ENCODE measurements around the gene CDH23.

DNA sequence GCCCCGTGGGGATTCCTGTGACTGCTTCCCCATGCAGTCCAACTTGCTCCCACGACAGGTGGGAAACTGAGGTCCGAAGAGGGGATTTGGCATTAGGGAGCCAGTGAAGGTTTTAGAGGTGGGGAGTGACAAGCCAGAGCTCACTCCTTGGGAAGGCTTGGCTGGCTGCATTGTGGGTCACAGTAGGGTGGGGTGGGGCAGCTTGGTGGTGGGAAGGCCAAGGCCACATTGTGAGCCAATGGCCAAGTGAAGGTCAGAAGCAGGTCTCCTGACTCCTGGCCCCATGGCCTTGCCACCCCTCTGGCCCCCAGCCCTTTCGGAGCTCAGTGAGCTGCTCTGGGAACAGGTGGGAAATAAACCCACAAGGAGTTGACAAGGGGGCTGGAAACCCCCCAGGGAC, 320.3 kb downstream of the CDH23 start:
- TF ChIP-seq RFX5 (IDR thresholded peaks at IDR 0.05; ENCODE audit: borderline replicate concordance, low read depth, low read length) (no peak), EZH2 (IDR thresholded peaks at IDR 0.05; ENCODE audit: low read depth, low read length, severe bottlenecking) (no peak)
- TF ChIP-seq, protein P1, sequence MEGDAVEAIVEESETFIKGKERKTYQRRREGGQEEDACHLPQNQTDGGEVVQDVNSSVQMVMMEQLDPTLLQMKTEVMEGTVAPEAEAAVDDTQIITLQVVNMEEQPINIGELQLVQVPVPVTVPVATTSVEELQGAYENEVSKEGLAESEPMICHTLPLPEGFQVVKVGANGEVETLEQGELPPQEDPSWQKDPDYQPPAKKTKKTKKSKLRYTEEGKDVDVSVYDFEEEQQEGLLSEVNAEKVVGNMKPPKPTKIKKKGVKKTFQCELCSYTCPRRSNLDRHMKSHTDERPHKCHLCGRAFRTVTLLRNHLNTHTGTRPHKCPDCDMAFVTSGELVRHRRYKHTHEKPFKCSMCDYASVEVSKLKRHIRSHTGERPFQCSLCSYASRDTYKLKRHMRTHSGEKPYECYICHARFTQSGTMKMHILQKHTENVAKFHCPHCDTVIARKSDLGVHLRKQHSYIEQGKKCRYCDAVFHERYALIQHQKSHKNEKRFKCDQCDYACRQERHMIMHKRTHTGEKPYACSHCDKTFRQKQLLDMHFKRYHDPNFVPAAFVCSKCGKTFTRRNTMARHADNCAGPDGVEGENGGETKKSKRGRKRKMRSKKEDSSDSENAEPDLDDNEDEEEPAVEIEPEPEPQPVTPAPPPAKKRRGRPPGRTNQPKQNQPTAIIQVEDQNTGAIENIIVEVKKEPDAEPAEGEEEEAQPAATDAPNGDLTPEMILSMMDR (IDR thresholded peaks at IDR 0.05; ENCODE audit: control extremely low read depth in 1 of 3, insufficient read depth in 1 of 3, low read depth in 1 of 3, low read length in 3 of 3) = no peak
